Cerebellar nuclear complex (tissue), 1 donor: Measurements from ENCODE around the gene MLXIP.
"Not testable (repeated sequence)": the region's sequence is repeated elsewhere in the genome, so short reads cannot be mapped to it uniquely, and the experiment has no call there.

Source experiments
- DNase-seq, 2 experiments: peaks; one replicate each; lab custom pipeline; 2025; lab: John Stamatoyannopoulos, UW

Gene MLXIP

GRCh38 chr12:122148657-122149056, 70.1 kb downstream of the MLXIP start:
- DNase-seq: no peak

- no peak for DNase-seq
Observed at GRCh38 chr12:122150127-122150681, 71.6 kb downstream of the MLXIP start.

GRCh38 chr12:122152754-122153153, 74.2 kb downstream of the MLXIP start:
- DNase-seq: no peak

GRCh38 chr12:122155705-122156104, 77.1 kb downstream of the MLXIP start:
- DNase-seq: no peak

- no peak for DNase-seq
Observed at GRCh38 chr12:122158700-122159285, 80.2 kb downstream of the MLXIP start.

GRCh38 chr12:122159882-122160281, 81.3 kb downstream of the MLXIP start:
- no peak for DNase-seq

- DNase-seq: no peak
Observed at GRCh38 chr12:122160761-122161160, 82.2 kb downstream of the MLXIP start.

GRCh38 chr12:122161682-122162081, 83.1 kb downstream of the MLXIP start:
- DNase-seq: no peak

- no peak for DNase-seq
Observed at GRCh38 chr12:122162976-122163375, 84.4 kb downstream of the MLXIP start.

- DNase-seq: no peak
Observed at GRCh38 chr12:122166422-122167349, 88.1 kb downstream of the MLXIP start.

GRCh38 chr12:122167356-122167925, 88.9 kb downstream of the MLXIP start:
- DNase-seq: no peak

GRCh38 chr12:122168492-122168891, 89.9 kb downstream of the MLXIP start:
- no peak for DNase-seq

- no peak for DNase-seq
Observed at GRCh38 chr12:122171399-122171798, 92.8 kb downstream of the MLXIP start.

- DNase-seq: no peak
Observed at GRCh38 chr12:122172262-122172939, 93.8 kb downstream of the MLXIP start.

- no peak for DNase-seq
Observed at GRCh38 chr12:122174155-122174845, 95.7 kb downstream of the MLXIP start, which contains the start of gene IL31. Gene IL31 (minus strand): TSS chr12:122174221. CDS start chr12:122174172, 49 bp downstream.

GRCh38 chr12:122176473-122176872, 97.9 kb downstream of the MLXIP start:
- not testable (repeated sequence) for DNase-seq

- no peak for DNase-seq
Observed at GRCh38 chr12:122182887-122183587, 104.5 kb downstream of the MLXIP start, which contains the start of gene LRRC43. Gene LRRC43 (plus strand): TSS chr12:122183123. CDS start chr12:122183145, 22 bp downstream.

GRCh38 chr12:122183588-122183940, 105.0 kb downstream of the MLXIP start:
- no peak for DNase-seq

- DNase-seq: no peak
Observed at GRCh38 chr12:122184517-122184916, 106.0 kb downstream of the MLXIP start.

- DNase-seq: no peak
Observed at GRCh38 chr12:122185079-122185478, 106.5 kb downstream of the MLXIP start.
